ENCODE measurements around the gene S1PR4. TPM values are rescaled to one million over a fixed set of nuclear protein-coding genes. Genes with fewer than 3 reads are reported as not detected.
A peak's percentile ranks its signal among the peaks of the same experiment; 100 is the strongest.

S1PR4 gene
- total RNA-seq, 1 experiment from 2014 or later: 0.28 TPM

DNA sequence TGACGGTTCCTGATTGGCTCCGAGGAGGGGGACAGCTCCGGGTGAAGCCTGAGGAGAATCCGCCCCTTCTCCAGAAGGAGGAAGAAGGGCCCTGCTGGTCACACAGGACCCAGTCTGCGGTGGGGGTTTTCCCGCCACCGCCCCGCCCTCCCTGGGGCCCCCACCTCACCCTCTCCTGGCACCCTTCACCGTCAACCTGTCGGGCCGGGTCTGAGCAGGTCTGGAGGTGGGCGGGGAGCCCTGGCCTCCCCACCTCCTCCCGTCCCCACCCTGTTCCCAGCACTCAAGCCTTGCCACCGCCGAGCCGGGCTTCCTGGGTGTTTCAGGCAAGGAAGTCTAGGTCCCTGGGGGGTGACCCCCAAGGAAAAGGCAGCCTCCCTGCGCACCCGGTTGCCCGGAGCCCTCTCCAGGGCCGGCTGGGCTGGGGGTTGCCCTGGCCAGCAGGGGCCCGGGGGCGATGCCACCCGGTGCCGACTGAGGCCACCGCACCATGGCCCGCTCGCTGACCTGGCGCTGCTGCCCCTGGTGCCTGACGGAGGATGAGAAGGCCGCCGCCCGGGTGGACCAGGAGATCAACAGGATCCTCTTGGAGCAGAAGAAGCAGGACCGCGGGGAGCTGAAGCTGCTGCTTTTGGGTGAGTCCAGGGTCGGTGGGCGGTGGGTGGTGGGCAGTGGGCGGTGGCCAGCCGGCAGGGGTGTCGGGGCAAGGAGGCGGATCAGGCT, 42.4 kb upstream of the S1PR4 start, which contains the start of gene GNA15 (continued):
- TF ChIP-seq, protein P1, sequence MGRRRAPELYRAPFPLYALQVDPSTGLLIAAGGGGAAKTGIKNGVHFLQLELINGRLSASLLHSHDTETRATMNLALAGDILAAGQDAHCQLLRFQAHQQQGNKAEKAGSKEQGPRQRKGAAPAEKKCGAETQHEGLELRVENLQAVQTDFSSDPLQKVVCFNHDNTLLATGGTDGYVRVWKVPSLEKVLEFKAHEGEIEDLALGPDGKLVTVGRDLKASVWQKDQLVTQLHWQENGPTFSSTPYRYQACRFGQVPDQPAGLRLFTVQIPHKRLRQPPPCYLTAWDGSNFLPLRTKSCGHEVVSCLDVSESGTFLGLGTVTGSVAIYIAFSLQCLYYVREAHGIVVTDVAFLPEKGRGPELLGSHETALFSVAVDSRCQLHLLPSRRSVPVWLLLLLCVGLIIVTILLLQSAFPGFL (CRISPR knock-in tag; IDR thresholded peaks at IDR 0.05; ENCODE audit: borderline replicate concordance): no peak
- TF ChIP-seq, protein P2, sequence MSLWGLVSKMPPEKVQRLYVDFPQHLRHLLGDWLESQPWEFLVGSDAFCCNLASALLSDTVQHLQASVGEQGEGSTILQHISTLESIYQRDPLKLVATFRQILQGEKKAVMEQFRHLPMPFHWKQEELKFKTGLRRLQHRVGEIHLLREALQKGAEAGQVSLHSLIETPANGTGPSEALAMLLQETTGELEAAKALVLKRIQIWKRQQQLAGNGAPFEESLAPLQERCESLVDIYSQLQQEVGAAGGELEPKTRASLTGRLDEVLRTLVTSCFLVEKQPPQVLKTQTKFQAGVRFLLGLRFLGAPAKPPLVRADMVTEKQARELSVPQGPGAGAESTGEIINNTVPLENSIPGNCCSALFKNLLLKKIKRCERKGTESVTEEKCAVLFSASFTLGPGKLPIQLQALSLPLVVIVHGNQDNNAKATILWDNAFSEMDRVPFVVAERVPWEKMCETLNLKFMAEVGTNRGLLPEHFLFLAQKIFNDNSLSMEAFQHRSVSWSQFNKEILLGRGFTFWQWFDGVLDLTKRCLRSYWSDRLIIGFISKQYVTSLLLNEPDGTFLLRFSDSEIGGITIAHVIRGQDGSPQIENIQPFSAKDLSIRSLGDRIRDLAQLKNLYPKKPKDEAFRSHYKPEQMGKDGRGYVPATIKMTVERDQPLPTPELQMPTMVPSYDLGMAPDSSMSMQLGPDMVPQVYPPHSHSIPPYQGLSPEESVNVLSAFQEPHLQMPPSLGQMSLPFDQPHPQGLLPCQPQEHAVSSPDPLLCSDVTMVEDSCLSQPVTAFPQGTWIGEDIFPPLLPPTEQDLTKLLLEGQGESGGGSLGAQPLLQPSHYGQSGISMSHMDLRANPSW (CRISPR knock-in tag; conservative IDR thresholded peaks at IDR 0.05; ENCODE audit: low read depth): no peak
- TF ChIP-seq NR1H2 (CRISPR knock-in tag; IDR thresholded peaks at IDR 0.05) (no peak), NFE2L1 (CRISPR knock-in tag; IDR thresholded peaks at IDR 0.05) (no peak)
- TF ChIP-seq, protein P3, sequence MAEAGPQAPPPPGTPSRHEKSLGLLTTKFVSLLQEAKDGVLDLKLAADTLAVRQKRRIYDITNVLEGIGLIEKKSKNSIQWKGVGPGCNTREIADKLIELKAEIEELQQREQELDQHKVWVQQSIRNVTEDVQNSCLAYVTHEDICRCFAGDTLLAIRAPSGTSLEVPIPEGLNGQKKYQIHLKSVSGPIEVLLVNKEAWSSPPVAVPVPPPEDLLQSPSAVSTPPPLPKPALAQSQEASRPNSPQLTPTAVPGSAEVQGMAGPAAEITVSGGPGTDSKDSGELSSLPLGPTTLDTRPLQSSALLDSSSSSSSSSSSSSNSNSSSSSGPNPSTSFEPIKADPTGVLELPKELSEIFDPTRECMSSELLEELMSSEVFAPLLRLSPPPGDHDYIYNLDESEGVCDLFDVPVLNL (CRISPR knock-in tag; IDR thresholded peaks at IDR 0.05; ENCODE audit: borderline replicate concordance, low read depth): no peak

DNA sequence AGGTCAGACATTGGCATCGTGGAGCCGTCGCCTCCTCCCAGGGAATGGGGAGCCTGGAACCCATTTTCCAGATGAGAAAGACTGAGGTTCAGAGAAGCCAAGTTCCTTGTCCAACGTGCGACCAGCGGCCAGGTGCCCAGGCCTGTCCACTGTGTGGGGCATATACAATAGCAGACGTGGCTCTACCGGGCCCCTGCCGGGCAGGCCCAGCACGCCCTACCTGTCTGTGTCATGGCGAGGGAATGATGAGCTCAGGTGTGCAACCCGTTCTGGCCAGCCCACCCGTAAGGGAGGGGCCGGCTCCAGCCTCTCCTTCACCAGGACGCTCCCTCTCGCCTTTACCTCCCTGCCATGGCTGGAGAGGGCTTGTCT, 41.9 kb upstream of the S1PR4 start:
- TF ChIP-seq FOXJ3 (CRISPR knock-in tag; IDR thresholded peaks at IDR 0.05; ENCODE audit: borderline replicate concordance) (no peak), GTF2I (CRISPR knock-in tag; conservative IDR thresholded peaks at IDR 0.05) (0 out of 2 replicates have a peak, but pooled peaks have one; percentile 17)
- Mint-ChIP-seq H3K4me3 (no peak overlapping the region), H3K27ac (no peak overlapping the region), H3K9me3 (no peaks in the 10 kb centered on the region), H3K36me3 (no peaks in the 10 kb centered on the region), H3K4me1 (peaks cover 9% of the 10 kb centered on the region), H3K27me3 (ENCODE audit: low read depth) (no peaks in the 10 kb centered on the region; the same call in 1 of the 2 replicates)
- CTCF ChIA-PET: interaction anchor here (0.6 to 3.2 kb wide), 5 partner anchors 8 to 186 kb away, joined by 3 to 21 read pairs (median 4); no protein-coding TSS in a partner anchor
- POLR2A ChIA-PET: no interaction called here
- ATAC-seq (no peak), DNase-seq (ENCODE audit: low spot score) (no peak)

DNA sequence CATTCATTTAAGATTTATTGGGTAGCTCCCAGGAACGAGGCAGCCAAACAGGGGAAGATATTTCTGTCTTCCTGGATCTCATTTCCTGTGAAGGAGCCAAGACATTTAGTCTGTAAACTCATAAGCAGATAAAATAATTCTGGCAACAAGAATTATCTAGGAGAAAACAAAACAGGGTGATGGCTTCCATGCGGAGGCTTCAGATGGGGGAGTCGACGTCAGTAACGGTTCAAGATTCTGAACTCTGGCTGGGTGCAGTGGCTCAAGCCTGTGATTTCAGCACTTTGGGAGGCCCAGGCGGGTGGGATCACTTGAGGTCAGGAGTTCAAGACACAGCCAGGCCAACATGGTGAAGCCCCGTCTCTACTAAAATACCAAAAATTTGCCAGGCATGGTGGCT, 41.5 kb upstream of the S1PR4 start:
- H3K27ac Mint-ChIP-seq: no peak overlapping the region

More for the DNA sequence above, 41.5 kb upstream of the S1PR4 start:
- ChIA-PET CTCF (interaction anchor here (0.7 to 3.2 kb wide), 4 partner anchors 8 to 187 kb away, joined by 3 to 21 read pairs (median 4); no protein-coding TSS in a partner anchor), POLR2A (no interaction called here)
- DNase-seq (ENCODE audit: low spot score) (no peak), ATAC-seq (no peak)
- Mint-ChIP-seq H3K9me3 (no peaks in the 10 kb centered on the region), H3K4me3 (no peak overlapping the region), H3K27me3 (ENCODE audit: low read depth) (no peaks in the 10 kb centered on the region; the same call in 1 of the 2 replicates), H3K4me1 (peaks cover 9% of the 10 kb centered on the region), H3K36me3 (no peaks in the 10 kb centered on the region)
- TF ChIP-seq, protein P4, sequence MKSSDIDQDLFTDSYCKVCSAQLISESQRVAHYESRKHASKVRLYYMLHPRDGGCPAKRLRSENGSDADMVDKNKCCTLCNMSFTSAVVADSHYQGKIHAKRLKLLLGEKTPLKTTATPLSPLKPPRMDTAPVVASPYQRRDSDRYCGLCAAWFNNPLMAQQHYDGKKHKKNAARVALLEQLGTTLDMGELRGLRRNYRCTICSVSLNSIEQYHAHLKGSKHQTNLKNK (CRISPR knock-in tag; IDR thresholded peaks at IDR 0.05): no peak
- TF ChIP-seq, protein P5, sequence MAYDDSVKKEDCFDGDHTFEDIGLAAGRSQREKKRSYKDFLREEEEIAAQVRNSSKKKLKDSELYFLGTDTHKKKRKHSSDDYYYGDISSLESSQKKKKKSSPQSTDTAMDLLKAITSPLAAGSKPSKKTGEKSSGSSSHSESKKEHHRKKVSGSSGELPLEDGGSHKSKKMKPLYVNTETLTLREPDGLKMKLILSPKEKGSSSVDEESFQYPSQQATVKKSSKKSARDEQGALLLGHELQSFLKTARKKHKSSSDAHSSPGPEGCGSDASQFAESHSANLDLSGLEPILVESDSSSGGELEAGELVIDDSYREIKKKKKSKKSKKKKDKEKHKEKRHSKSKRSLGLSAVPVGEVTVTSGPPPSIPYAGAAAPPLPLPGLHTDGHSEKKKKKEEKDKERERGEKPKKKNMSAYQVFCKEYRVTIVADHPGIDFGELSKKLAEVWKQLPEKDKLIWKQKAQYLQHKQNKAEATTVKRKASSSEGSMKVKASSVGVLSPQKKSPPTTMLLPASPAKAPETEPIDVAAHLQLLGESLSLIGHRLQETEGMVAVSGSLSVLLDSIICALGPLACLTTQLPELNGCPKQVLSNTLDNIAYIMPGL (CRISPR knock-in tag; IDR thresholded peaks at IDR 0.05): no peak
- TF ChIP-seq, protein P3 (CRISPR knock-in tag; IDR thresholded peaks at IDR 0.05; ENCODE audit: borderline replicate concordance, low read depth): no peak
- no peak for TF ChIP-seq NR1H2 (CRISPR knock-in tag; IDR thresholded peaks at IDR 0.05)
